Gastrocnemius medialis (tissue), 4 donors: ENCODE data around the gene LMO1. TPM values are rescaled to one million over a fixed set of nuclear protein-coding genes. Genes with fewer than 3 reads are reported as not detected.

Experiments used
- ATAC-seq, 2 donors: fragments of 150-250 bp; one replicate each; pipeline ENCODE4 v1.9.1; 2016
- DNase-seq, 2 donors: peaks; one replicate each; pipeline ENCODE4 v3.0.0-alpha.2; 2019
- H3K27ac ChIP-seq, 4 donors: fragments of 200-600 bp; sonication (generic); 1 replicate in 1 of 4; 2 replicates in 3 of 4; pipeline ENCODE4 v1.5.1; 2016 to 2018; ENCODE audit warnings: mild to moderate bottlenecking in 2 of 4, moderate library complexity in 1 of 4
- H3K27me3 ChIP-seq, 3 donors: fragments of 200-600 bp; sonication (generic) in 2 of 3; 1 replicate in 1 of 3; 2 replicates in 2 of 3; pipeline versions ENCODE4 v1.5.1 to v1.6.0; 2016 to 2019; ENCODE audit warnings: mild to moderate bottlenecking in 1 of 3, moderate library complexity in 1 of 3
- H3K36me3 ChIP-seq, 2 donors: fragments of 200-600 bp; sonication (generic) in 1 of 2; one replicate each; pipeline ENCODE4 v1.5.1; 2017 to 2018
- H3K4me1 ChIP-seq, 2 donors: fragments of 200-600 bp; sonication (generic) in 1 of 2; one replicate each; pipeline ENCODE4 v1.5.1; 2016 to 2017; ENCODE audit warnings: mild to moderate bottlenecking in 2 of 2
- H3K4me3 ChIP-seq, 4 donors: fragments of 200-600 bp; sonication (generic) in 3 of 4; 1 replicate in 1 of 4; 2 replicates in 3 of 4; pipeline ENCODE4 v1.5.1; 2016 to 2019; ENCODE audit warnings: mild to moderate bottlenecking in 2 of 4
- H3K9me3 ChIP-seq, 3 donors: fragments of 200-600 bp; sonication (generic) in 2 of 3; 1 replicate in 1 of 3; 2 replicates in 2 of 3; pipeline ENCODE4 v1.5.1; 2016 to 2019
- CTCF ChIP-seq, 5 experiments: fragments of 450-650 bp in 3 of 5; fragments of 200-600 bp in 2 of 5; sonication (generic) in 2 of 5; IDR thresholded peaks in 4 of 5; conservative IDR thresholded peaks in 1 of 5; 1 replicate in 4 of 5; 2 replicates in 1 of 5; pipeline ENCODE4 v1.5.1; 2016 to 2019; ENCODE audit warnings: antibody characterized with exemption in 5 of 5, mild to moderate bottlenecking in 3 of 5, moderate library complexity in 3 of 5
- POLR2A ChIP-seq, 2 donors: fragments of 450-650 bp; IDR thresholded peaks; one replicate each; pipeline ENCODE4 v1.6.1; 2017; ENCODE audit warnings: antibody characterized with exemption in 2 of 2, mild to moderate bottlenecking in 2 of 2, moderate library complexity in 2 of 2
- in situ Hi-C, 4 donors: fragments of 200-750 bp; cut with MboI; loops; one replicate each; pipeline versions ENCODE4 v1.15.0 to v1.8.0; 2017; ENCODE audit warnings: low sequenced_read_pairs in 4 of 4
- intact Hi-C: fragments of 100-400 bp; cut with DNase I; formaldehyde crosslinking; loops from one replicate; pipeline ENCODE4 v1.15.1; 2023; ENCODE audit warnings: low total_unique reads
- total RNA-seq, 4 donors: library from RNA; depleted of rRNA; stranded (reverse); fragments of >200 nt; gene quantifications; one replicate each; pipeline versions ENCODE4 v1.1.0 to v1.2.3, GENCODE V29; 2016

LMO1 gene
- total RNA-seq, 4 donors from 2014 or later, result 2.2 to 7.0 (median 2.5) TPM

- in situ Hi-C loops (no loop called here), intact Hi-C loops (loop anchor here (10.0 kb wide), 1 partner anchor 549 kb away; a partner anchor contains a TSS)
- no peak for TF ChIP-seq CTCF (IDR thresholded peaks at IDR 0.05 in 4 of 5, conservative IDR thresholded peaks at IDR 0.05 in 1 of 5)
- TF ChIP-seq POLR2A (IDR thresholded peaks at IDR 0.05), result no peak
- DNase-seq (peak in 1 of 2 donors; percentile 6), ATAC-seq (no peak)
- Histone ChIP-seq H3K27me3 (peaks cover 36 to 44% (median 37%) of the 10 kb centered on the region in 3 donors), H3K9me3 (no peaks in the 10 kb centered on the region), H3K36me3 (no peaks in the 10 kb centered on the region), H3K4me1 (peaks cover 13 to 23% of the 10 kb centered on the region in 2 donors), H3K27ac (no peak overlapping the region), H3K4me3 (no peak overlapping the region)
Measured at GRCh38 chr11:8265681-8266241, 2.1 kb upstream of the LMO1 start.

- ATAC-seq (peak; percentile 24 to 37), DNase-seq (peak in 1 of 2 donors; percentile 21)
- TF ChIP-seq POLR2A (IDR thresholded peaks at IDR 0.05) (no peak), CTCF (IDR thresholded peaks at IDR 0.05 in 4 of 5, conservative IDR thresholded peaks at IDR 0.05 in 1 of 5) (no peak)
- H3K27ac ChIP-seq, result peak overlapping the region; percentile 78 to 88 (median 81)
- intact Hi-C loops, result loop anchor here (1.0 to 10.0 kb wide), 2 partner anchors 16 to 552 kb away; a partner anchor contains a TSS
- no peaks in the 10 kb centered on the region for H3K9me3 ChIP-seq
- in situ Hi-C loops, result loop anchor here in 1 of 4 donors (5.0 kb wide), 1 partner anchor 36 kb away; no protein-coding TSS in a partner anchor
- peaks cover 31 to 42% of the 10 kb centered on the region in 2 donors for H3K4me1 ChIP-seq
- H3K27me3 ChIP-seq, result peaks cover 21 to 29% (median 25%) of the 10 kb centered on the region in 3 donors
- peak overlapping the region; percentile 52 to 70 (median 58) for H3K4me3 ChIP-seq
- no peaks in the 10 kb centered on the region for H3K36me3 ChIP-seq
Measured at GRCh38 chr11:8263109-8263768, 439 bp downstream of the LMO1 start.

- H3K4me1 ChIP-seq, result peaks cover 37 to 39% of the 10 kb centered on the region in 2 donors
- H3K27me3 ChIP-seq, result peaks cover 16 to 25% (median 21%) of the 10 kb centered on the region in 3 donors
- DNase-seq, result peak; percentile 40 to 63
- H3K4me3 ChIP-seq, result peak overlapping the region; percentile 52 to 70 (median 58)
- TF ChIP-seq CTCF (IDR thresholded peaks at IDR 0.05 in 4 of 5, conservative IDR thresholded peaks at IDR 0.05 in 1 of 5) (no peak), POLR2A (IDR thresholded peaks at IDR 0.05) (peak; percentile 47 to 53)
- intact Hi-C loops, result loop anchor here (1.0 to 10.0 kb wide), 2 partner anchors 15 to 552 kb away; a partner anchor contains a TSS
- H3K36me3 ChIP-seq, result no peaks in the 10 kb centered on the region
- in situ Hi-C loops, result loop anchor here in 1 of 4 donors (5.0 kb wide), 1 partner anchor 35 kb away; no protein-coding TSS in a partner anchor
- no peaks in the 10 kb centered on the region for H3K9me3 ChIP-seq
- peak; percentile 50 to 58 for ATAC-seq
- H3K27ac ChIP-seq, result peak overlapping the region; percentile 78 to 88 (median 81)
Measured at GRCh38 chr11:8262552-8263108, 1.0 kb downstream of the LMO1 start.

- H3K4me3 ChIP-seq, result peak overlapping the region; percentile 52 to 70 (median 58)
- H3K36me3 ChIP-seq, result no peaks in the 10 kb centered on the region
- TF ChIP-seq POLR2A (IDR thresholded peaks at IDR 0.05) (no peak), CTCF (IDR thresholded peaks at IDR 0.05 in 4 of 5, conservative IDR thresholded peaks at IDR 0.05 in 1 of 5) (no peak)
- H3K27me3 ChIP-seq, result peaks cover 10 to 19% (median 15%) of the 10 kb centered on the region in 3 donors
- H3K9me3 ChIP-seq, result no peaks in the 10 kb centered on the region
- in situ Hi-C loops (loop anchor here in 1 of 4 donors (5.0 kb wide), 1 partner anchor 35 kb away; no protein-coding TSS in a partner anchor), intact Hi-C loops (loop anchor here (10.0 kb wide), 1 partner anchor 553 kb away; a partner anchor contains a TSS)
- ATAC-seq (no peak), DNase-seq (peak in 1 of 2 donors; percentile 14)
- peaks cover 39 to 40% of the 10 kb centered on the region in 2 donors for H3K4me1 ChIP-seq
- H3K27ac ChIP-seq, result peak overlapping the region; percentile 78 to 88 (median 81)
Measured at GRCh38 chr11:8261921-8262551, 1.6 kb downstream of the LMO1 start.
